Erythroblast (primary cell): ENCODE data around the gene DLG2.

Experiments used
- GATA1 ChIP-seq: IDR thresholded peaks from 2 replicates; pipeline ENCODE4 v1.6.1; 2011; ENCODE audit warnings: low read depth, mild to moderate bottlenecking, control low read depth, low read length, moderate library complexity
- POLR2A ChIP-seq: IDR thresholded peaks from 2 replicates; pipeline ENCODE4 v1.6.1; 2011; ENCODE audit warnings: mild to moderate bottlenecking, low read length

- TF ChIP-seq POLR2A (no peak), GATA1 (no peak)
Observed at GRCh38 chr11:84720706-84721402, 906.3 kb downstream of the DLG2 start.
